RWPE1 (cell line): ENCODE results near the gene NEDD1.
A peak's percentile ranks its signal among the peaks of the same experiment; 100 is the strongest.

Experiments
- CTCF ChIA-PET: fragments of 350-600 bp; sonication (Branson Sonifier 250); formaldehyde crosslinking; extraction: SDS; loops from one replicate; lab custom pipeline; 2021; lab: Yijun Ruan, JAX
- POLR2A ChIA-PET: fragments of 400-600 bp; formaldehyde crosslinking; extraction: SDS; loops from one replicate; lab custom pipeline; 2020; ENCODE audit warnings: antibody characterized with exemption; ENCODE audit not compliant: low non-redundant PET; lab: Yijun Ruan, JAX
- DNase-seq: peaks from one replicate; pipeline ENCODE4 v3.0.0; 2012; ENCODE audit warnings: low spot score
- H3K27ac ChIP-seq: fragments of 450-650 bp; 2 replicates; pipeline ENCODE4 v1.5.1; 2017
- CTCF ChIP-seq: fragments of 450-650 bp; conservative IDR thresholded peaks from 2 replicates; pipeline ENCODE4 v1.5.1; 2017; ENCODE audit warnings: low read depth, mild to moderate bottlenecking

Gene NEDD1

GRCh38 chr12:96948782-96949181, 41.7 kb downstream of the NEDD1 start:
- no peak for TF ChIP-seq CTCF
- DNase-seq = no peak
- ChIA-PET CTCF (no interaction called here), POLR2A (no interaction called here)
- no peak overlapping the region for H3K27ac ChIP-seq

- DNase-seq = no peak
- TF ChIP-seq CTCF = no peak
- ChIA-PET CTCF (no interaction called here), POLR2A (no interaction called here)
- H3K27ac ChIP-seq = no peak overlapping the region
These were observed 72.5 kb downstream of the NEDD1 start for GRCh38 chr12:96979532-96979931.

GRCh38 chr12:96980991-96981414, 73.9 kb downstream of the NEDD1 start:
- POLR2A ChIA-PET = no interaction called here
- CTCF ChIA-PET = no interaction called here
- no peak for TF ChIP-seq CTCF
- DNase-seq = peak; percentile 4
- H3K27ac ChIP-seq = no peak overlapping the region

- no peak overlapping the region for H3K27ac ChIP-seq
- TF ChIP-seq CTCF = no peak
- DNase-seq = no peak
- ChIA-PET CTCF (interaction anchor here (0.6 kb wide), 1 partner anchor 410 kb away, joined by 6 read pairs; no protein-coding TSS in a partner anchor), POLR2A (no interaction called here)
These were observed 74.9 kb downstream of the NEDD1 start for GRCh38 chr12:96981911-96982310.

DNA sequence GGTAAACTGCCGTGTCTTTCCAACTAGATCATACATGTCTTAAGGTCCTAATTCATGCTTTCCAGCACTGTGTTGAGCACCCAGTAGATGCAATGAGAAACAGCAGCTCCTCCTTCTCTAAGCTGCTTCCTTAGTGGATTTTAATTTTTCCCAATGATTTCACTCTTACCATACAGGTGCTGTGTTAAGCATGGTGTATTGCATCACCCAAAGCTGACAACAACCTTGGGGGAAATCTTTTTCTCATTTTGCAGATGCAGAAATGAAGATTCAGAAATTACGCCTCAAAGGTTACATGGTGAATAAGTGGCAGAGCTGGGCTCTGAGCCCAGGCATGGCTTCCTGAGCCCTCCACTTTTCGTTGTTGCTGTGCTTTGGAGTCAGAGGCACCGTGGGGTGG, 75.6 kb downstream of the NEDD1 start:
- TF ChIP-seq CTCF = no peak
- ChIA-PET CTCF (interaction anchor here (0.6 kb wide), 1 partner anchor 334 kb away, joined by 3 read pairs; no protein-coding TSS in a partner anchor), POLR2A (no interaction called here)
- no peak for DNase-seq
- no peak overlapping the region for H3K27ac ChIP-seq

GRCh38 chr12:96985515-96986362, 78.7 kb downstream of the NEDD1 start:
- TF ChIP-seq CTCF = peak; percentile 96
- CTCF ChIA-PET = interaction anchor here (0.6 to 1.1 kb wide), 9 partner anchors 21 to 1432 kb away, joined by 3 to 6 read pairs (median 3); no protein-coding TSS in a partner anchor
- peak; percentile 34 for DNase-seq
- POLR2A ChIA-PET = no interaction called here
- H3K27ac ChIP-seq = no peak overlapping the region
